HCT116 (cell line): Measurements from ENCODE around the gene C4orf36. TPM values are rescaled to one million over a fixed set of nuclear protein-coding genes. Genes with fewer than 3 reads are reported as not detected.

Experiments used
- ATAC-seq: fragments of 200-7000 bp; cut with Tn5 transposase; 2 replicates; pipeline ENCODE4 v1.9.1; 2020; ENCODE audit warnings: mild to moderate bottlenecking, moderate library complexity
- BruUV-seq: library from RNA; stranded (reverse); fragments of 400-500 nt; replicated peaks from 2 replicates; lab custom pipeline; 2021; lab: Mats Ljungman, UMichigan
- CTCF ChIA-PET: fragments of 300-600 bp; sonication (Branson Sonifier 250); formaldehyde crosslinking; loops from one replicate; lab custom pipeline; 2021; ENCODE audit warnings: antibody characterized with exemption; lab: Charles Lee
- POLR2A ChIA-PET: fragments of 300-600, 350-600 bp; sonication (Branson Sonifier 250); formaldehyde crosslinking; loops from one replicate; lab custom pipeline; 2021; ENCODE audit warnings: antibody characterized with exemption; lab: Charles Lee
- RAD21 ChIA-PET, 2 experiments: fragments of 300-600 bp; sonication (Branson Sonifier 250); formaldehyde crosslinking; loops; one replicate each; lab custom pipeline; 2023; ENCODE audit warnings: low total read pairs in 2 of 2; ENCODE audit not compliant: uncharacterized antibody in 2 of 2, unreplicated experiment in 2 of 2, low non-redundant PET in 1 of 2; lab: Charles Lee
- DNase-seq: peaks from one replicate; pipeline ENCODE4 v3.0.0-alpha.2; 2010; ENCODE audit warnings: low read depth, low spot score
- H2AFZ ChIP-seq: fragments of 200-600 bp; shearing (Covaris generic), sonication (generic); 2 replicates; pipeline ENCODE4 v1.6.1; 2017; ENCODE audit warnings: low read depth, mixed run types, mixed read lengths, antibody characterized with exemption, low read length; ENCODE audit not compliant: poor library complexity, severe bottlenecking
- H3K27ac ChIP-seq: 2 replicates; pipeline ENCODE4 v1.5.1; 2012; ENCODE audit warnings: low read depth, low read length
- H3K27me3 ChIP-seq: fragments of 200-600 bp; sonication (generic); 2 replicates; pipeline ENCODE4 v1.6.1; 2016; ENCODE audit warnings: mixed run types, low read length, mixed read lengths; ENCODE audit not compliant: insufficient read depth
- H3K36me3 ChIP-seq, 2 experiments: fragments of 200-500 bp in 1 of 2; fragments of 200-600 bp in 1 of 2; sonication (Bioruptor generic) in 1 of 2; sonication (generic) in 1 of 2; 2 replicates each; pipeline versions ENCODE4 v1.5.1 to v1.6.1; 2014 to 2016; ENCODE audit warnings: low read length in 2 of 2, inconsistent platforms in 1 of 2, mixed read lengths in 1 of 2, mixed run types in 1 of 2; ENCODE audit not compliant: insufficient read depth in 2 of 2, control insufficient read depth in 1 of 2
- H3K4me1 ChIP-seq, 2 experiments: fragments of 200-600 bp in 1 of 2; sonication (generic) in 1 of 2; 2 replicates each; pipeline versions ENCODE4 v1.5.1 to v1.6.1; 2012 to 2017; ENCODE audit warnings: low read length in 2 of 2, inconsistent platforms in 1 of 2, mild to moderate bottlenecking in 1 of 2, mixed read lengths in 1 of 2, mixed run types in 1 of 2, moderate library complexity in 1 of 2; ENCODE audit not compliant: insufficient read depth in 2 of 2, control insufficient read depth in 1 of 2
- H3K4me2 ChIP-seq: fragments of 200-600 bp; sonication (generic); 2 replicates; pipeline ENCODE4 v1.6.1; 2017; ENCODE audit warnings: mixed run types, low read length, mixed read lengths
- H3K4me3 ChIP-seq, 2 experiments: fragments of 200-600 bp in 1 of 2; sonication (generic) in 1 of 2; replicated peaks in 1 of 2; 2 replicates each; pipeline ENCODE4 v1.5.1; 2011 to 2016; ENCODE audit warnings: low read length in 2 of 2, control low read depth in 1 of 2, low read depth in 1 of 2, mild to moderate bottlenecking in 1 of 2, mixed read lengths in 1 of 2, mixed run types in 1 of 2
- H3K79me2 ChIP-seq: fragments of 200-600 bp; sonication (generic); 2 replicates; pipeline ENCODE4 v1.6.1; 2017; ENCODE audit warnings: mild to moderate bottlenecking, mixed run types, low read length, moderate library complexity, mixed read lengths; ENCODE audit not compliant: insufficient read depth
- H3K9ac ChIP-seq: fragments of 200-600 bp; sonication (generic); 2 replicates; pipeline ENCODE4 v1.6.1; 2016; ENCODE audit warnings: low read length, mixed read lengths
- H3K9me2 ChIP-seq: fragments of 200-600 bp; sonication (generic), shearing (Covaris generic); 2 replicates; pipeline ENCODE4 v1.6.1; 2017; ENCODE audit warnings: mixed run types, mild to moderate bottlenecking, moderate library complexity; ENCODE audit not compliant: insufficient read depth
- H3K9me3 ChIP-seq, 2 experiments: fragments of 200-500 bp in 1 of 2; fragments of 200-600 bp in 1 of 2; sonication (Bioruptor generic) in 1 of 2; sonication (generic) in 1 of 2; 2 replicates each; pipeline ENCODE4 v1.6.1; 2014 to 2017; ENCODE audit warnings: low read length in 2 of 2, mixed read lengths in 2 of 2, inconsistent platforms in 1 of 2, low read depth in 1 of 2, mild to moderate bottlenecking in 1 of 2, mixed run types in 1 of 2, moderate library complexity in 1 of 2; ENCODE audit not compliant: control insufficient read depth in 1 of 2, insufficient read depth in 1 of 2
- H4K20me1 ChIP-seq: fragments of 200-600 bp; sonication (generic), shearing (Covaris generic); 2 replicates; pipeline ENCODE4 v1.6.1; 2017; ENCODE audit warnings: mixed run types, mild to moderate bottlenecking, moderate library complexity; ENCODE audit not compliant: insufficient read depth
- ATF3 ChIP-seq: IDR thresholded peaks from 2 replicates; pipeline ENCODE4 v1.6.1; 2012
- CEBPB ChIP-seq: IDR thresholded peaks from 2 replicates; pipeline ENCODE4 v1.6.1; 2012; ENCODE audit warnings: low read depth
- CTCF ChIP-seq, 3 experiments: fragments of 200-600 bp in 1 of 3; sonication (generic) in 1 of 3; IDR thresholded peaks in 2 of 3; conservative IDR thresholded peaks in 1 of 3; 2 replicates each; pipeline ENCODE4 v1.5.1; 2012 to 2017; ENCODE audit warnings: low read depth in 2 of 3, low read length in 2 of 3, antibody characterized with exemption in 1 of 3, borderline replicate concordance in 1 of 3, control low read depth in 1 of 3, mild to moderate bottlenecking in 1 of 3, mixed read lengths in 1 of 3, mixed run types in 1 of 3, moderate library complexity in 1 of 3; ENCODE audit not compliant: insufficient read depth in 1 of 3
- EGR1 ChIP-seq: IDR thresholded peaks from 2 replicates; pipeline ENCODE4 v1.6.1; 2012; ENCODE audit warnings: low read depth
- ELF1 ChIP-seq: IDR thresholded peaks from 2 replicates; pipeline ENCODE4 v1.6.1; 2012; ENCODE audit warnings: low read depth, borderline replicate concordance
- EZH2 ChIP-seq: fragments of 200-600 bp; sonication (generic); IDR thresholded peaks from 2 replicates; pipeline ENCODE4 v1.6.1; 2017; ENCODE audit warnings: antibody characterized with exemption, mixed run types
- EZH2phosphoT487 ChIP-seq: fragments of 200-600 bp; IDR thresholded peaks from 2 replicates; pipeline ENCODE4 v1.6.1; 2018; ENCODE audit warnings: antibody characterized with exemption, borderline replicate concordance
- FOSL1 ChIP-seq: IDR thresholded peaks from 2 replicates; pipeline ENCODE4 v1.6.1; 2012; ENCODE audit warnings: low read depth
- JUND ChIP-seq: IDR thresholded peaks from 2 replicates; pipeline ENCODE4 v1.6.1; 2012
- POLR2AphosphoS5 ChIP-seq: IDR thresholded peaks from 2 replicates; pipeline ENCODE4 v1.6.1; 2011; ENCODE audit warnings: mild to moderate bottlenecking, low read depth, low read length, moderate library complexity
- SIN3A ChIP-seq: IDR thresholded peaks from 2 replicates; pipeline ENCODE4 v1.6.1; 2012; ENCODE audit warnings: low read depth
- SP1 ChIP-seq: IDR thresholded peaks from 2 replicates; pipeline ENCODE4 v1.6.1; 2012; ENCODE audit warnings: low read depth
- TCF7L2 ChIP-seq: IDR thresholded peaks from 2 replicates; pipeline ENCODE4 v1.7.0; 2011; ENCODE audit warnings: borderline replicate concordance, inconsistent platforms; ENCODE audit not compliant: insufficient read depth, insufficient read length; ENCODE audit errors: extremely low read depth
- YY1 ChIP-seq: IDR thresholded peaks from 2 replicates; pipeline ENCODE4 v1.6.1; 2011; ENCODE audit warnings: low read length, low read depth, moderate library complexity, mild to moderate bottlenecking; ENCODE audit not compliant: insufficient replicate concordance; ENCODE audit errors: extremely low read depth
- ZFX ChIP-seq: fragments of 450-650 bp; IDR thresholded peaks from 2 replicates; pipeline ENCODE4 v1.6.1; 2017
- ZNF274 ChIP-seq: fragments of 200-500 bp; sonication (Bioruptor generic); IDR thresholded peaks from 2 replicates; pipeline ENCODE4 v1.6.1; 2014; ENCODE audit warnings: mild to moderate bottlenecking, low read depth, low read length, inconsistent platforms
- intact Hi-C: fragments of 100-400 bp; cut with micrococcal nuclease; formaldehyde crosslinking; loops from 2 replicates; pipeline ENCODE4 v1.10.0; 2022
- total RNA-seq: library from RNA; stranded (reverse); gene quantifications from one replicate; pipeline ENCODE4 v1.2.1, GENCODE V29; 2021; ENCODE audit not compliant: unreplicated experiment

C4orf36 gene
- total RNA-seq, 1 experiment from 2014 or later = 1.8 TPM

GRCh38 chr4:86927843-86928395 lies 35.7 kb upstream of the C4orf36 start (continued):
- TF ChIP-seq ZNF274 (no peak), SP1 (peak; percentile 36; the same call in 1 of the 2 replicates), EZH2phosphoT487 (no peak)
- TF ChIP-seq, all 23 proteins: peak for 4

GRCh38 chr4:86926435-86927086 lies 34.3 kb upstream of the C4orf36 start:
- DNase-seq (no peak), ATAC-seq (peak; percentile 37)
- ChIA-PET RAD21 (no interaction called here), CTCF (interaction anchor here (0.8 kb wide), 1 partner anchor 166 kb away, joined by 3 read pairs; no protein-coding TSS in a partner anchor), POLR2A (interaction anchor here (1.6 to 1.7 kb wide), 2 partner anchors 10 to 80 kb away, joined by 7 to 11 read pairs; no protein-coding TSS in a partner anchor)
- BruUV-seq = no TSS peak
- intact Hi-C loops = no loop called here
- H3K36me3 ChIP-seq = no peaks in the 10 kb centered on the region
- no peaks in the 10 kb centered on the region for H4K20me1 ChIP-seq
- H3K9me2 ChIP-seq = no peaks in the 10 kb centered on the region
- H3K27ac ChIP-seq = peak overlapping the region; percentile 18
- peaks cover 25 to 48% of the 10 kb centered on the region in 2 experiments for H3K4me1 ChIP-seq
- no peaks in the 10 kb centered on the region for H3K27me3 ChIP-seq
- peak overlapping the region in 1 of 2 experiments; percentile 11; a peak in 2 of 4 replicates for H3K4me3 ChIP-seq
- H3K79me2 ChIP-seq = no peaks in the 10 kb centered on the region
- TF ChIP-seq JUND (no peak), SP1 (peak; percentile 4; the same call in 1 of the 2 replicates), ELF1 (no peak)
- H2AFZ ChIP-seq = peak overlapping the region; percentile 28
- peak overlapping the region; percentile 75 for H3K4me2 ChIP-seq
- peak overlapping the region; percentile 23 for H3K9ac ChIP-seq
- no peaks in the 10 kb centered on the region for H3K9me3 ChIP-seq

- peaks cover 25 to 48% of the 10 kb centered on the region in 2 experiments for H3K4me1 ChIP-seq
- ATAC-seq (no peak), DNase-seq (no peak)
- H4K20me1 ChIP-seq = no peaks in the 10 kb centered on the region
- no peaks in the 10 kb centered on the region for H3K9me3 ChIP-seq
- H3K9ac ChIP-seq = no peak overlapping the region
- CTCF ChIA-PET = interaction anchor here (1.3 kb wide), 1 partner anchor 168 kb away, joined by 6 read pairs; no protein-coding TSS in a partner anchor
- POLR2A ChIA-PET = interaction anchor here (1.2 to 1.5 kb wide), 2 partner anchors 10 to 11 kb away, joined by 3 to 4 read pairs; partner anchors contain the start of gene AFF1
- peak overlapping the region; percentile 42 for H3K4me2 ChIP-seq
- RAD21 ChIA-PET = no interaction called here
- intact Hi-C loops = no loop called here
- BruUV-seq = no TSS peak
- no peak overlapping the region for H3K27ac ChIP-seq
- H3K27me3 ChIP-seq = no peaks in the 10 kb centered on the region
- TF ChIP-seq ZNF274 (no peak), FOSL1 (no peak), TCF7L2 (no peak), CTCF (IDR thresholded peaks at IDR 0.05 in 2 of 3, conservative IDR thresholded peaks at IDR 0.05 in 1 of 3; ENCODE audit: borderline replicate concordance in 1 of 3, insufficient read depth in 1 of 3, low read depth in 2 of 3, low read length in 2 of 3) (no peak), JUND (no peak), POLR2AphosphoS5 (no peak), CEBPB (no peak), EGR1 (no peak), ATF3 (no peak), YY1 (no peak), ZFX (no peak), EZH2 (no peak), ELF1 (no peak), SIN3A (no peak)
- no peaks in the 10 kb centered on the region for H3K9me2 ChIP-seq
- no peaks in the 10 kb centered on the region for H3K36me3 ChIP-seq
- H3K79me2 ChIP-seq = no peaks in the 10 kb centered on the region
- H2AFZ ChIP-seq = no peak overlapping the region
- H3K4me3 ChIP-seq = no peak overlapping the region
Measured at GRCh38 chr4:86924811-86925210, 32.6 kb upstream of the C4orf36 start.
